Ectodermal cell (in vitro differentiated cells): ENCODE measurements around the gene PRKACG.

Experiments
- H3K27ac ChIP-seq: 2 replicates; pipeline ENCODE4 v1.7.0; 2013; ENCODE audit warnings: mild to moderate bottlenecking, low read depth, low read length; ENCODE audit not compliant: insufficient read depth, poor library complexity, severe bottlenecking
- H3K27me3 ChIP-seq: 2 replicates; pipeline ENCODE4 v1.7.0; 2013; ENCODE audit warnings: mild to moderate bottlenecking, low read length; ENCODE audit not compliant: insufficient read depth, control insufficient read depth, poor library complexity, severe bottlenecking
- H3K36me3 ChIP-seq: one replicate; pipeline ENCODE4 v1.7.0; 2013; ENCODE audit warnings: low read length; ENCODE audit not compliant: control insufficient read depth, insufficient read depth
- H3K4me1 ChIP-seq: one replicate; pipeline ENCODE4 v1.7.0; 2013; ENCODE audit warnings: low read length; ENCODE audit not compliant: control insufficient read depth, insufficient read depth
- H3K4me3 ChIP-seq: 2 replicates; pipeline ENCODE4 v1.7.0; 2013; ENCODE audit warnings: low read depth, low read length, control low read depth; ENCODE audit not compliant: insufficient read depth
- H3K9me3 ChIP-seq: 2 replicates; pipeline ENCODE4 v1.7.0; 2013; ENCODE audit warnings: mild to moderate bottlenecking, low read length, moderate library complexity; ENCODE audit not compliant: control insufficient read depth
- WGBS, 2 experiments: methylation state at CpG; one replicate each; pipeline ENCODE4 v1.1.7; 2013; ENCODE audit warnings: missing lambda C conversion rate in 2 of 2; 5-methylcytosine and 5-hydroxymethylcytosine counted together

PRKACG gene

DNA sequence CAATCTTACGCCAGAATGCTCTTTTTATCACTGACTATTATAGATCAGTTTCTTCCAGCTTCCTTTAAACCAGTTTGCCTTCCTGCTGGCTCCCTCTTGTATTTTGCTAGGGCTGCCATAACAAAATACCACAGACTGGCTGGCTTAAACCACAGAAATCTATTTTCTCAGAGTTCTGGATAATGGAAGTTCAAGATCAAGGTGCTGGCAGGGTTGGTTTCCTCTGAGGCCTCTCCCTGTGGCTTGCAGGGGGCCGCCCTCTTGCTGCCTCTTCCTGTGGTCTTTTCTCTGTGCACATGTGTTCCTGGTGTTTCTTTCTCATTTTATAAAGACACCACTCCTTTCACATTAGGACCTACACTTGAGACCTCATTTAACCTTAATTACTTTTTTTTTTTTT is 14.8 kb upstream of the PRKACG start:
- 90 to 96% methylated on average over 2 of the region's 2 CpGs for WGBS, 2 experiments
- no peaks in the 10 kb centered on the region for H3K36me3 ChIP-seq

DNA sequence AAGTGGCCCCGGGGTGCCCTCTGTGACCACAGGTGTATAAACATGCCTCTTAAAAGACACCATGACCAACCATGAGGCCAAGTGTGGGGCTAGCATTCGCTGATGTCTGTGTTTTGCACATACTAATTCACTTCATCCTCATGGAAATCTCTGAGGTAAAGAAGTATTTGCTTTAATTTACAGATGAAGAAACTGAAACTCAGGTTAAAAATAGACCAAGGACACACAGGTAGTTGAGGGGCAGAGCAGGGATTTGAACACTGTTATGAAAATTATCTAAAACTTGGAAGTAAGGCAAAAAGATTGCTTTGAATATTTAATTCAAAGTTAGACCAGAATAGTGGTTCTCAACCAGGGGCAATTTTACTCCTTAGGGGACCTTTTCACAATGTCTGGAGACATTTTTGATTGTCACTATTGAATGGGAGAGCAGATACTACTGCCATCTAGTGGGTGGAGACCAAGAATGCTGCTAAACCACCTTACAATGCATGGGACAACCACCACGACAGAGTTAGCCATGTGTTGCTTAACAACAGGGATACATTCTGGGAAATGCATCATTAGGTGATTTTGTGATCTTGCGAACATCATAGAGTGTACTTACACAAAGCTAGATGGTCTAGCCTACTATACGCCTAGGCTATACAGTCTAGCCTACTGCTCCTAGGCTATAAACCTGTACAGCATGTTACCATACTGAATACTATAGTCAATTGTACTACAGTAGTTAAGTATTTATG is 13.6 kb upstream of the PRKACG start:
- no peaks in the 10 kb centered on the region for H3K4me1 ChIP-seq
- H3K9me3 ChIP-seq = no peaks in the 10 kb centered on the region
- no peaks in the 10 kb centered on the region for H3K36me3 ChIP-seq
- no peak overlapping the region for H3K4me3 ChIP-seq
- WGBS, 2 experiments = 59 to 63% methylated on average over 5 of the region's 5 CpGs
- no peak overlapping the region for H3K27ac ChIP-seq
- no peaks in the 10 kb centered on the region for H3K27me3 ChIP-seq

More for the DNA sequence above, 14.8 kb upstream of the PRKACG start:
- H3K9me3 ChIP-seq = no peaks in the 10 kb centered on the region
- H3K27me3 ChIP-seq = no peaks in the 10 kb centered on the region
- no peak overlapping the region for H3K4me3 ChIP-seq
- no peak overlapping the region for H3K27ac ChIP-seq
- H3K4me1 ChIP-seq = no peaks in the 10 kb centered on the region

DNA sequence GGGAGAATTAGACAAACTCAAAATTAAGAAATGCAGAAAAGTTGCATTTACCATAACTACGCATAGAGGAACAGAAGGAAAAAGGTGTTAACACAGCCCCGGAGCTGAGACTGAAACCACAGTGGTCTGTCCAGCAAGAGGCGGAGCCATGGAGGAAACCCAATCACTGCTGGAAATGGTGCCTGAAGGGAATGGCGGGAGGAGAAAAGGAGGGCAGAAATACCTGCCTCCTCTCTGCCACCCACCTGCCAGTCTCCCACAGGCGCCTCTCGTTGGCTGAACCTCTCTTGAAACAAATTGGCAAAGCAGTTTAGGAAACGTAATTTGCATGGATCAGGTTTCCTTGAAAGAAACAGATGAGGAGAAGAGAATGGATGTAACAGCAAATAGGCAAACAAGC is 9.7 kb upstream of the PRKACG start:
- Histone ChIP-seq H3K27me3 (no peaks in the 10 kb centered on the region), H3K4me1 (no peaks in the 10 kb centered on the region), H3K36me3 (no peaks in the 10 kb centered on the region), H3K9me3 (no peaks in the 10 kb centered on the region), H3K4me3 (no peak overlapping the region), H3K27ac (no peak overlapping the region)
- WGBS, 2 experiments = 72 to 76% methylated on average over 7 of the region's 7 CpGs

DNA sequence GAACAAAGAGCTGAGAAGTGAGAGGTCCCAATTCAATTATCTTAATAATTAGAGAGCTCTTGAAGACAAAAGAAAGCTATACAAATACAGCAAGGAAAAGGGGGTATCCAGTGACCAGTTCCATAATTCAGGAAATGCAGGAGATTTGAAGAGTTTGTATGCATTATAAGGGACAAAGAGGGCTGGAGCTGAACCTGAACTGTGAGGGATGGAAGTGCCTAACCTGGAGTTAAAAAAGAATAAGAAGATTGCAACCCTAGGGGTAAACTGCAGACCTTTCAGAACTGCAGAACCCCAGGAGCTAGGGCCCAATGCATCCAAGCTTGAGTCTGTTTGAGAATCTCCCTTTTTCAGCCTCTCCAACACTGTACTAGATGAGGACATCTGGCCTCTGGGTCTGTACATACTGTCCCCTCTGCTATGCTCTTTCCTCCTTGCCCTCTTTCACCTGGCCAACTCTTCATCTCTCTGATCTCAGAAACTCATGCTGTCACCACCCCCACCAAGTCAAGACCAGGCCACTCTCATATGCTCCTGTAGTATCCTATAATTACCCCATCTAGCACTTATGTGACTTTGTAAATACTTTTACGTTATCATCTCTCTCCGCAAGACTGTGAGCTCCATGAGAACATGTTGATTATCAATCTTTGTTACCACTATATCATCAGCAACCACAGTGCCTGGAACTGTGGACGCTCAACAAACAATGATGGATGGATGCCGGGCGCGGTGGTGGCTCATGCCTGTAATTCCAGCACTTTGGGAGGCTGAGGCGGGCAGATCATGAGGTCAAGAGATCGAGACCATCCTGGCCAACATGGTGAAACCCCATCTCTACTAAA is 6.6 kb upstream of the PRKACG start:
- 82 to 93% methylated on average over 8 of the region's 8 CpGs for WGBS, 2 experiments
- no peaks in the 10 kb centered on the region for H3K36me3 ChIP-seq

DNA sequence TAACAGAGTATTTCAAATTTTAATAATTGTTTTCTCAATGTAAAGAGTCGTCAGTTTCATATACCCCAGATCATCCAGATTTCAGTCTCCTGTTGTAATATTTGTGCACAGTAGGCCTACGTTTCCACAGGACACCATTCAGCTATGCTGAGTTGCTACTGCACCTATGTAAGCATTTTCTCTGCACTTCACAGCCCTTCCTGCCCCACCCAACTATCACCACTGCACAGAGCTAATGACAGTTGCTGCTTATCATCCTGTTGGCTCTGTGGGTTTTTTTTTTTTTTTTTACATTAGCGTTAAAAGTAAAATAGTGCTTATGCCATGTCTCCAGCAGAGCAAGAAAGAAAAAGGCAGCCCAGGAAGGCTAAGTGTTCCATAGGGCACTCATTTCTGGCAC is 5.9 kb upstream of the PRKACG start:
- 87 to 90% methylated on average over 3 of the region's 3 CpGs for WGBS, 2 experiments
- Histone ChIP-seq H3K9me3 (no peaks in the 10 kb centered on the region), H3K36me3 (no peaks in the 10 kb centered on the region), H3K27ac (no peak overlapping the region), H3K4me1 (no peaks in the 10 kb centered on the region), H3K27me3 (no peaks in the 10 kb centered on the region), H3K4me3 (no peak overlapping the region)

More for the DNA sequence above, 6.6 kb upstream of the PRKACG start:
- Histone ChIP-seq H3K27me3 (no peaks in the 10 kb centered on the region), H3K9me3 (no peaks in the 10 kb centered on the region), H3K4me1 (no peaks in the 10 kb centered on the region), H3K4me3 (no peak overlapping the region), H3K27ac (no peak overlapping the region)

DNA sequence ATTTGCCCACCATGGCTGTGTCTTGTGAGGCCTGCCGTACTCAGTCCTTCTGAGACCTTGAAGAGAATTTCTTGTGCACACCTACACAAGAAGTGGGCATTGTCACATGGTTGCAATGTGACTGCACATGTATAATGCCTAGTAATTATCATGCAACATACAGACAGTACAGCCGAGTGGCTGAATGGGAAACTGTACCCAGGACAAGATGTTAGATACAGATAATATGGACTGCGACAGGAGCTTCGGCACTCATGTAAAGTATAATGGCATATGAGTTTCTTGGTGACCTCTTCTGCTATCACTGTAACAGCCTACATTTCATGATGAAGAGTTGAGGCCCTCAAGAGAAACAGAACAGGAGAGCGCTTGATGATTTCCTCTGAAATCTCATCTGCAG is 4.8 kb upstream of the PRKACG start:
- Histone ChIP-seq H3K27me3 (no peaks in the 10 kb centered on the region), H3K4me3 (no peak overlapping the region), H3K36me3 (no peaks in the 10 kb centered on the region), H3K9me3 (no peaks in the 10 kb centered on the region), H3K4me1 (no peaks in the 10 kb centered on the region), H3K27ac (no peak overlapping the region)
- WGBS, 2 experiments = 69 to 73% methylated on average over 5 of the region's 5 CpGs

DNA sequence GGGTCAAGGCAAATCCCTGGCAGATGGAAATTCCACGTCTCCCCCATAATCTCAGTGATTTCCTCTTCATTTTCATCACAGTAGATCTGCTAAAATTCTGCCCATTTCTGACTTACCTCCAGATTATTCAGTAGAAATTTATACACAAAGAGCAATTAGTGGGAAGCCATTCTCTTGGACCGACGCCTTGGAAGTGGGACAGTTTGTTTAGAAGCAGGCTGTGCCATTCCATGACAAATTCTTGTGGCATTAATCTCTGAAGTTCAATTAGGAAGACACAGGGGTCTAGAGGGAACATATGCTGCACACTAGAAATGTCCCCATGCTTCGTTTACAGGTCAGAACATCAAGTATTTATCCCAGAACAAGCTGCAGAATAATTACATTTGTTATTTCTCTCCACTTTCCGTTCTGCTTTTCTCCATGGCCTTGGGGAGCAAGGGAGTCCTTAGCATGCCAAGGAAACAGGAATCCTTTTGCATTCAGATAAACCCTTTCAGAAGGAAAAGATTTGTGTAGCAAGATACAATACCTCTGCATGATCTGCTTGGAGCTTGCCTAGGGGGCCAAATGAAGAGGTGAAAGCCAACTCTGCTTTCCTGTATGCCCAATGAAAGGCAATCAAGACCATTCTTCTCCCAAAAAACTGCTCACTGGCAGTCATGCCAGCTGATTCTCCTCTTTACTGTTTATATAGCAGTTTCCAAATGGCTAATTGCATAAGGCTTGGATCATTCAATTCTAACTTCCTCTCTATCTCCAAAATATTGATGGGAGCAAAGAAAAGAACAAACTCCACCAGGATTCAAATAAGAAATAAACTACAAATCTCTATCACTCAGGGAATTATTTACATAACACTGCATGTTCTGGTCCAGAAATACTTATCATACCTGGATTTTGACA is 2.5 kb upstream of the PRKACG start:
- no peak overlapping the region for H3K4me3 ChIP-seq
- no peak overlapping the region for H3K27ac ChIP-seq
- H3K36me3 ChIP-seq = no peaks in the 10 kb centered on the region
- 53 to 55% methylated on average over 5 of the region's 5 CpGs for WGBS, 2 experiments
- no peaks in the 10 kb centered on the region for H3K4me1 ChIP-seq
- no peaks in the 10 kb centered on the region for H3K27me3 ChIP-seq
- H3K9me3 ChIP-seq = no peaks in the 10 kb centered on the region

DNA sequence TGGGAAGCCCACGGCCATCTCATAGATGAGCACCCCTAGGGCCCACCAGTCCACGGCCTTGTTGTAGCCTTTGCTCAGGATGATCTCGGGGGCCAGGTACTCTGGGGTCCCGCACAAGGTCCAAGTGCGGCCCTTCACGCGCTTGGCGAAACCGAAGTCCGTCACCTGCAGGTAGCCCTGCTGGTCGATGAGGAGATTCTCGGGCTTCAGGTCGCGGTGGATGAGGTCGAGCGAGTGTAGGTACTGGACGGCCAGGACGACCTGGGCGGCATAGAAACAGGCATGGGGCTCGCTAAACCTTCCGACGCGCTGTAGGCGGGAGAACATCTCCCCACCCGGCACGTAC is 558 bp downstream of the PRKACG start:
- Histone ChIP-seq H3K4me1 (no peaks in the 10 kb centered on the region), H3K9me3 (no peaks in the 10 kb centered on the region), H3K27me3 (no peaks in the 10 kb centered on the region), H3K36me3 (no peaks in the 10 kb centered on the region), H3K4me3 (no peak overlapping the region), H3K27ac (no peak overlapping the region)
- 97 to 98% methylated on average over 26 of the region's 26 CpGs for WGBS, 2 experiments

DNA sequence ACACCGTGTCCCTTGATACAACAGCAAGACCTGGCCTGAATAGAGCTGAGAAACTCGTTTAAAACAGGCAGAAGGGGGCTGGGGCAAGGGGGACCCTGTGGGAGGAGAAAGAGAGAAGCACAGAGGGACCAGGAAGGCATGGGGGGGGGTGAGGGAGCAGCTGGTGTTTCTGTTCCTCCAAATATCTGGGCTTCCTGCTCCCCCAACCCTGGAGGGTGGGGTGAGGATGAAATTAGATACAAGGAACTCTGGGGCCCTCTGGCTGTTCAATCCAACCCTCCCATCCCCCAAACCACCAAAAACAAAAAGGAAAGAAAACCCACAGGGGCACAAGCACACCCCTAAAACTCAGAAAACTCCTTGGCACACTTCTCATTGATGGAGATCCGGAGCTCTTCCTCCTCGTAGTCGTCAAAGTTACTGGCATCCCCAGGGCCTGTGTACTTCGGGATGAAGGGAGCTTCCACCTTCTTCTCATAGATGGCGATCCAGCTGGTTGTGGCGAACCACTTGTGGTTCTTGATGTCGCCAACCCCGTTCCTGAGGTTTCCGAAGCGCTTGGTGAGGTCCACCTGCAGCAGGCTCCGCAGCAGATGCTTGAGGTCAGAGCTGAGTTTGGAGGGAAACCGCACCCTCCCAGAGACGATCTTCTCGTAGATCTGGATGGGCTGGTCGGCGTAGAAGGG is 1.1 kb downstream of the PRKACG start:
- Histone ChIP-seq H3K27ac (no peak overlapping the region), H3K4me3 (no peak overlapping the region), H3K4me1 (no peaks in the 10 kb centered on the region), H3K36me3 (no peaks in the 10 kb centered on the region), H3K27me3 (no peaks in the 10 kb centered on the region), H3K9me3 (no peaks in the 10 kb centered on the region)
- 92 to 94% methylated on average over 18 of the region's 18 CpGs for WGBS, 2 experiments
